K562 (cell line): ENCODE data around the gene MYL12A. TPM values are rescaled to one million over a fixed set of nuclear protein-coding genes. Genes with fewer than 3 reads are reported as not detected.

Experiments used
- ARID2 ChIP-seq: fragments of 450-650 bp; IDR thresholded peaks from 2 replicates; pipeline ENCODE4 v1.6.1; 2017; ENCODE audit warnings: antibody characterized with exemption, mild to moderate bottlenecking
- ARID3A ChIP-seq: IDR thresholded peaks from 2 replicates; pipeline ENCODE4 v1.6.1; 2012; ENCODE audit warnings: low read depth, low read length, improper control_type of control experiment, borderline replicate concordance
- CREB5 ChIP-seq: fragments of 250-450 bp; sonication (Bioruptor Pico); IDR thresholded peaks from 2 replicates; pipeline ENCODE4 v1.5.0; 2020; ENCODE audit warnings: mild to moderate bottlenecking
- CREM ChIP-seq: IDR thresholded peaks from 2 replicates; pipeline ENCODE4 v1.6.1; 2014; ENCODE audit warnings: antibody characterized with exemption, low read depth
- E2F1 ChIP-seq: sonication (generic); formaldehyde crosslinking; IDR thresholded peaks from 2 replicates; pipeline ENCODE4 v1.8.1; 2023; ENCODE audit warnings: mild to moderate bottlenecking, missing genetic modification reagents, moderate library complexity
- FUS ChIP-seq: fragments of 200-400 bp; formaldehyde crosslinking; optimal IDR thresholded peaks from 2 replicates; pipeline ENCODE3; 2017; ENCODE audit warnings: low read depth, low read length
- ID3 ChIP-seq, 2 experiments: fragments of 250-450 bp in 1 of 2; fragments of 450-650 bp in 1 of 2; sonication (Bioruptor Pico) in 1 of 2; IDR thresholded peaks; 2 replicates each; pipeline versions ENCODE4 v1.6.1 to v1.8.0; 2016 to 2021; ENCODE audit warnings: mild to moderate bottlenecking in 2 of 2, moderate library complexity in 2 of 2, missing compliant biosample characterization in 1 of 2, missing genetic modification characterization in 1 of 2
- IRF9 ChIP-seq: fragments of 450-650 bp; IDR thresholded peaks from 2 replicates; pipeline ENCODE4 v1.6.1; 2016; ENCODE audit warnings: missing biosample characterization, missing genetic modification characterization
- PHF21A ChIP-seq: fragments of 450-650 bp; IDR thresholded peaks from 2 replicates; pipeline ENCODE4 v1.6.1; 2017; ENCODE audit warnings: low read depth, borderline replicate concordance
- RBFOX2 ChIP-seq: fragments of 200-400 bp; formaldehyde crosslinking; IDR thresholded peaks from 2 replicates; pipeline ENCODE4 v1.6.1; 2017; ENCODE audit warnings: low read depth, mild to moderate bottlenecking, low read length, moderate library complexity
- SAFB2 ChIP-seq: fragments of 200-400 bp; formaldehyde crosslinking; IDR thresholded peaks from 2 replicates; pipeline ENCODE4 v1.6.1; 2018; ENCODE audit warnings: borderline replicate concordance, low read length, low read depth, moderate library complexity; ENCODE audit not compliant: severe bottlenecking
- SIN3B ChIP-seq: fragments of 450-650 bp; IDR thresholded peaks from 2 replicates; pipeline ENCODE4 v1.6.1; 2017; ENCODE audit warnings: low read depth, mild to moderate bottlenecking, moderate library complexity
- SRSF7 ChIP-seq: fragments of 200-400 bp; formaldehyde crosslinking; optimal IDR thresholded peaks from 2 replicates; pipeline ENCODE3; 2017; ENCODE audit warnings: mild to moderate bottlenecking, low read depth, low read length
- TBP ChIP-seq: optimal IDR thresholded peaks from 2 replicates; pipeline ENCODE3; 2011; ENCODE audit warnings: low read depth, low read length, improper control_type of control experiment
- ZNF12 ChIP-seq: sonication (generic); formaldehyde crosslinking; IDR thresholded peaks from 2 replicates; pipeline ENCODE4 v1.4.0; 2020; ENCODE audit warnings: mild to moderate bottlenecking, missing genetic modification reagents
- ZNF586 ChIP-seq: fragments of 450-650 bp; formaldehyde crosslinking; conservative IDR thresholded peaks from 2 replicates; pipeline ENCODE4 v1.4.0; 2020; ENCODE audit warnings: mild to moderate bottlenecking, moderate library complexity
- ZNF695 ChIP-seq: fragments of 450-650 bp; formaldehyde crosslinking; IDR thresholded peaks from 2 replicates; pipeline ENCODE4 v1.4.0; 2020; ENCODE audit warnings: mild to moderate bottlenecking, moderate library complexity
- polyA plus RNA-seq, 8 experiments: library from polyadenylated mRNA; depleted of rRNA in 4 of 8; stranded (reverse) in 5 of 8; unstranded in 3 of 8; fragments of >200 nt; fragmentation: Nextera tagmentation in 2 of 8; fragmentation: Illumina TruSeq in 1 of 8; extraction: Ambion mirVana in 2 of 8; extraction: Trizol in 1 of 8; gene quantifications; 2 replicates each; pipeline versions ENCODE4 v1.2.1 to v1.2.3, GENCODE V29; 2011 to 2014; ENCODE audit warnings: inconsistent platforms in 1 of 8, missing spikeins in 1 of 8
- total RNA-seq, 7 experiments: library from RNA; depleted of rRNA in 6 of 7; stranded (reverse); fragments of >200 nt in 6 of 7; fragmentation: Illumina TruSeq in 2 of 7; extraction: Trizol in 2 of 7; gene quantifications; 2 replicates each; pipeline versions ENCODE4 v1.2.1 to v1.2.3, GENCODE V29; 2011 to 2021; ENCODE audit warnings: low replicate concordance in 1 of 7

Gene MYL12A
- total and polyA plus RNA-seq, 9 of the 15 experiments (the other 6 are each of a cell fraction or from before 2014, with no cell fraction given), result 308 to 1,031 (median 559) TPM

GRCh38 chr18:3297025-3297984, 49.7 kb downstream of the MYL12A start (continued):
- TF ChIP-seq ZNF695 (CRISPR knock-in tag), result no peak
- TF ChIP-seq ID3 (CRISPR knock-in tag; IDR thresholded peaks at IDR 0.05), result no peak
- peak; percentile 74; the same call in 1 of the 2 replicates for TF ChIP-seq ID3 (tag; IDR thresholded peaks at IDR 0.05)
- no peak for TF ChIP-seq SAFB2
- no peak for TF ChIP-seq ARID2
- TF ChIP-seq TBP, result peak; percentile 57
- peak; percentile 23; the same call in 1 of the 2 replicates for TF ChIP-seq SIN3B
- no peak for TF ChIP-seq ZNF586 (CRISPR knock-in tag)
- TF ChIP-seq CREM, result peak; percentile 74
- no peak for TF ChIP-seq ARID3A
- TF ChIP-seq PHF21A, result no peak
- TF ChIP-seq FUS, result no peak
- TF ChIP-seq RBFOX2, result peak; percentile 76
- no peak for TF ChIP-seq IRF9 (tag)
- TF ChIP-seq CREB5, result no peak
- no peak for TF ChIP-seq SRSF7
- TF ChIP-seq ZNF12 (CRISPR knock-in tag), result peak; percentile 70; the same call in 1 of the 2 replicates
- no peak for TF ChIP-seq E2F1
